K562 (cell line): Measurements from ENCODE around the gene CRADD. TPM values are rescaled to one million over a fixed set of nuclear protein-coding genes. Genes with fewer than 3 reads are reported as not detected.

ENCODE experiments used
- ATAC-seq: fragments of 200-7000 bp; cut with Tn5 transposase; 3 replicates; pipeline ENCODE4 v1.9.1; 2020; ENCODE audit warnings: moderate library complexity
- BruUV-seq: library from RNA; stranded (reverse); fragments of 400-500 nt; replicated peaks from 2 replicates; lab custom pipeline; 2021; lab: Mats Ljungman, UMichigan
- CTCF ChIA-PET: fragments of 300-600 bp; formaldehyde crosslinking; extraction: SDS; loops from one replicate; lab custom pipeline; 2021; ENCODE audit warnings: low intra/inter-chr PET ratio; lab: Yijun Ruan, JAX
- POLR2A ChIA-PET: fragments of 300-600, 350-650 bp; sonication (Branson Sonifier 250); formaldehyde crosslinking; extraction: SDS; loops from one replicate; lab custom pipeline; 2021; ENCODE audit warnings: antibody characterized with exemption, inconsistent platforms; lab: Yijun Ruan, JAX
- DNase-seq, 4 experiments: peaks; one replicate each; pipeline versions ENCODE4 v3.0.0 to v3.0.0-alpha.2; 2011 to 2018; ENCODE audit warnings: low spot score in 3 of 4, mixed read lengths in 3 of 4; ENCODE audit errors: extremely low read depth in 1 of 4
- FAIRE-seq: peaks from 2 replicates; lab custom pipeline; 2011; peaks lifted over from hg19 to GRCh38; lab: Jason Lieb, UNC
- H2AFZ ChIP-seq: 2 replicates; pipeline ENCODE4 v1.6.0; 2011; ENCODE audit warnings: low read depth, low read length, control low read depth, inconsistent platforms
- H3K27ac ChIP-seq: fragments of 200-600 bp; 3 replicates; pipeline ENCODE4 v1.8.0; 2011; ENCODE audit warnings: low read depth, mild to moderate bottlenecking, control low read depth, inconsistent platforms, low read length, moderate library complexity, mixed read lengths; ENCODE audit errors: extremely low read depth
- H3K27me3 ChIP-seq, 2 experiments: fragments of 300-600 bp in 1 of 2; 2 replicates in 1 of 2; 3 replicates in 1 of 2; pipeline versions ENCODE4 v1.6.0 to v1.8.0; 2011; ENCODE audit warnings: inconsistent platforms in 2 of 2, low read length in 2 of 2, mild to moderate bottlenecking in 1 of 2, mixed read lengths in 1 of 2, moderate library complexity in 1 of 2; ENCODE audit not compliant: control insufficient read depth in 2 of 2, insufficient read depth in 2 of 2
- H3K36me3 ChIP-seq: fragments of 300-600 bp; 3 replicates; pipeline ENCODE4 v1.8.0; 2011; ENCODE audit warnings: mild to moderate bottlenecking, low read length, inconsistent platforms; ENCODE audit not compliant: control insufficient read depth, insufficient read depth
- H3K4me1 ChIP-seq, 2 experiments: fragments of 200-600 bp in 1 of 2; replicated peaks in 1 of 2; 2 replicates in 1 of 2; 3 replicates in 1 of 2; pipeline versions ENCODE4 v1.5.1 to v1.8.0; 2011; ENCODE audit warnings: inconsistent platforms in 2 of 2, low read length in 2 of 2, mild to moderate bottlenecking in 1 of 2, mixed read lengths in 1 of 2, moderate library complexity in 1 of 2; ENCODE audit not compliant: control insufficient read depth in 2 of 2, insufficient read depth in 2 of 2
- H3K4me2 ChIP-seq: 2 replicates; pipeline ENCODE4 v1.6.1; 2011; ENCODE audit warnings: low read length, control low read depth, inconsistent platforms, mixed read lengths; ENCODE audit not compliant: insufficient read depth
- H3K4me3 ChIP-seq: fragments of 200-600 bp; sonication (generic), shearing (Covaris generic); 2 replicates; pipeline ENCODE4 v1.5.1; 2016; ENCODE audit warnings: control low read depth, inconsistent platforms
- H3K79me2 ChIP-seq: fragments of 200-600 bp; 3 replicates; pipeline ENCODE4 v1.8.0; 2011; ENCODE audit warnings: low read length, inconsistent platforms; ENCODE audit not compliant: control insufficient read depth, insufficient read depth
- H3K9ac ChIP-seq, 2 experiments: 2 replicates each; pipeline versions ENCODE4 v1.6.0 to v1.6.1; 2011; ENCODE audit warnings: low read depth in 2 of 2, low read length in 2 of 2, control low read depth in 1 of 2, inconsistent platforms in 1 of 2, mild to moderate bottlenecking in 1 of 2, mixed read lengths in 1 of 2; ENCODE audit not compliant: insufficient read depth in 1 of 2
- H3K9me1 ChIP-seq: one replicate; pipeline ENCODE4 v1.6.0; 2011; ENCODE audit warnings: inconsistent platforms, mild to moderate bottlenecking, low read length, moderate library complexity; ENCODE audit not compliant: control insufficient read depth, insufficient read depth
- H3K9me3 ChIP-seq: replicated peaks from 2 replicates; pipeline ENCODE4 v1.5.1; 2011; ENCODE audit warnings: low read depth, low read length, inconsistent platforms; ENCODE audit not compliant: control insufficient read depth, insufficient read depth
- H4K20me1 ChIP-seq: replicated peaks from 2 replicates; pipeline ENCODE4 v1.6.1; 2011; ENCODE audit warnings: low read length, inconsistent platforms, mixed read lengths; ENCODE audit not compliant: control insufficient read depth, insufficient read depth
- ADNP ChIP-seq: fragments of 200-800 bp; sonication (Bioruptor generic); IDR thresholded peaks from 2 replicates; pipeline ENCODE4 v1.6.1; 2016; ENCODE audit warnings: missing genetic modification characterization, missing compliant biosample characterization
- AFF1 ChIP-seq, 2 experiments: fragments of 450-650 bp; IDR thresholded peaks; 2 replicates each; pipeline ENCODE4 v1.6.1; 2018; ENCODE audit warnings: mild to moderate bottlenecking in 2 of 2, low read depth in 1 of 2; ENCODE audit not compliant: partially characterized antibody in 2 of 2
- CBX8 ChIP-seq: fragments of 200-600 bp; sonication (generic); IDR thresholded peaks from 2 replicates; pipeline ENCODE4 v1.6.1; 2012; ENCODE audit warnings: borderline replicate concordance, mixed run types, low read depth, mild to moderate bottlenecking, moderate library complexity, mixed read lengths, low read length, control low read depth, inconsistent platforms; ENCODE audit not compliant: poor library complexity, severe bottlenecking; ENCODE audit errors: extremely low read depth
- HEY1 ChIP-seq: fragments of 250-450 bp; sonication (Bioruptor Pico); IDR thresholded peaks from 2 replicates; pipeline ENCODE4 v1.5.0; 2020; ENCODE audit warnings: mild to moderate bottlenecking, moderate library complexity, borderline replicate concordance
- KLF10 ChIP-seq: fragments of 250-450 bp; sonication (Bioruptor Pico); IDR thresholded peaks from 2 replicates; pipeline ENCODE4 v1.6.1; 2021; ENCODE audit warnings: matching md5 sums
- MED1 ChIP-seq: sonication (generic); formaldehyde crosslinking; IDR thresholded peaks from 2 replicates; pipeline ENCODE4 v1.8.1; 2023; ENCODE audit warnings: missing genetic modification reagents, borderline replicate concordance
- PHTF2 ChIP-seq: fragments of 250-450 bp; sonication (Bioruptor Pico); IDR thresholded peaks from 2 replicates; pipeline ENCODE4 v1.5.0; 2021; ENCODE audit warnings: mild to moderate bottlenecking
- PML ChIP-seq: IDR thresholded peaks from 2 replicates; pipeline ENCODE4 v1.6.1; 2012; ENCODE audit warnings: low read length, inconsistent platforms
- SMAD2 ChIP-seq: fragments of 150-350 bp; IDR thresholded peaks from 2 replicates; pipeline ENCODE4 v1.6.1; 2014; ENCODE audit warnings: low read depth, mild to moderate bottlenecking, low read length
- TCF7L2 ChIP-seq: fragments of 150-350 bp; IDR thresholded peaks from 2 replicates; pipeline ENCODE4 v1.6.1; 2016; ENCODE audit warnings: low read depth, mild to moderate bottlenecking, low read length, moderate library complexity
- ZFP91 ChIP-seq: sonication (generic); formaldehyde crosslinking; IDR thresholded peaks from 2 replicates; pipeline ENCODE4 v1.8.0; 2022; ENCODE audit warnings: mild to moderate bottlenecking, missing genetic modification reagents
- WGBS: fragments of 100-300 bp; shearing (Covaris generic); methylation state at CpG from one replicate; pipeline ENCODE4 v1.1.6; 2016; ENCODE audit warnings: low coverage, mixed read lengths; ENCODE audit not compliant: insufficient coverage; ENCODE audit errors: missing lambda C conversion rate; 5-methylcytosine and 5-hydroxymethylcytosine counted together
- in situ Hi-C: fragments of 300-500 bp; cut with MboI; formaldehyde crosslinking; loops from 4 replicates; pipeline ENCODE4 v1.15.0; 2018; ENCODE audit warnings: inconsistent platforms, mixed read lengths
- intact Hi-C: fragments of 100-400 bp; cut with micrococcal nuclease; formaldehyde crosslinking; loops from 2 replicates; pipeline ENCODE4 v1.14.2; 2022
- polyA plus RNA-seq, 8 experiments: library from polyadenylated mRNA; depleted of rRNA in 4 of 8; stranded (reverse) in 5 of 8; unstranded in 3 of 8; fragments of >200 nt; fragmentation: Nextera tagmentation in 2 of 8; fragmentation: Illumina TruSeq in 1 of 8; extraction: Ambion mirVana in 2 of 8; extraction: Trizol in 1 of 8; gene quantifications; 2 replicates each; pipeline versions ENCODE4 v1.2.1 to v1.2.3, GENCODE V29; 2011 to 2014; ENCODE audit warnings: inconsistent platforms in 1 of 8, missing spikeins in 1 of 8
- total RNA-seq, 7 experiments: library from RNA; depleted of rRNA in 6 of 7; stranded (reverse); fragments of >200 nt in 6 of 7; fragmentation: Illumina TruSeq in 2 of 7; extraction: Trizol in 2 of 7; gene quantifications; 2 replicates each; pipeline versions ENCODE4 v1.2.1 to v1.2.3, GENCODE V29; 2011 to 2021; ENCODE audit warnings: low replicate concordance in 1 of 7
- TF ChIP-seq, protein P1 (sequence below): fragments of 450-650 bp; conservative IDR thresholded peaks from 2 replicates; pipeline ENCODE4 v1.6.1; 2016; ENCODE audit warnings: missing genetic modification characterization, low read depth, mild to moderate bottlenecking, control low read depth, missing compliant biosample characterization

Gene CRADD
- total and polyA plus RNA-seq, 9 of the 15 experiments (the other 6 are each of a cell fraction or from before 2014, with no cell fraction given), result 20.5 to 41.1 (median 25.9) TPM

DNA sequence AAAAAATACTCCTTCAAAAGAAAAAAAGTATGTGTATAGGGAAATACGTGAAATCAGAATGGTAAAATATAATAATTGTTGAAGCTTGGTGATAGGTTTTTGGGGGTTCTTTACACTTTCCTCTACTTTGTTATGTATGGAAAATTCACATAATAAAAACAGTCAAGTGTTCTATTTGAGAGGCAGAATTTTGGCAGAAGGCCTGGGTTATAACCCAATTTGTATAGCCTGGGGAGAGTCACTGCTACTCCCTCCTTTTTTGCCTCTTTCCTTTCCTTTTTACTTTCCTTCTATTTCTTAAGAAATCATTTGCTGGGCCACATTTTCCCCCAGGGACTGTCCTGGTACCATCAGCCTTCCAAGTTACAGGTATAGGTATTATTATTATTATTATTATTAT lies 105.7 kb downstream of the CRADD start:
- H3K27me3 ChIP-seq, result no peaks in the 10 kb centered on the region
- no peak for FAIRE-seq
- no peak overlapping the region for H3K4me3 ChIP-seq
- H3K79me2 ChIP-seq, result peaks cover 24% of the 10 kb centered on the region
- H3K9ac ChIP-seq, result no peak overlapping the region
- H3K27ac ChIP-seq, result no peak overlapping the region
- H3K4me2 ChIP-seq, result no peak overlapping the region
- H3K9me3 ChIP-seq, result no peaks in the 10 kb centered on the region
- intact Hi-C loops (no loop called here), in situ Hi-C loops (no loop called here)
- no peak for ATAC-seq
- H4K20me1 ChIP-seq, result no peaks in the 10 kb centered on the region
- no TSS peak for BruUV-seq
- ChIA-PET CTCF (no interaction called here), POLR2A (interaction anchor here (1.4 kb wide), 1 partner anchor 45 kb away, joined by 4 read pairs; no protein-coding TSS in a partner anchor)
- TF ChIP-seq ZFP91 (CRISPR knock-in tag) (no peak), AFF1 (IDR thresholded peaks at IDR 0.05; ENCODE audit: low read depth in 1 of 2, partially characterized antibody in 2 of 2) (no peak), ADNP (tag) (no peak), TCF7L2 (no peak), HEY1 (CRISPR knock-in tag) (no peak), SMAD2 (no peak), PML (no peak), MED1 (no peak), PHTF2 (CRISPR knock-in tag) (no peak), CBX8 (no peak), KLF10 (CRISPR knock-in tag) (no peak)
- TF ChIP-seq, protein P1, sequence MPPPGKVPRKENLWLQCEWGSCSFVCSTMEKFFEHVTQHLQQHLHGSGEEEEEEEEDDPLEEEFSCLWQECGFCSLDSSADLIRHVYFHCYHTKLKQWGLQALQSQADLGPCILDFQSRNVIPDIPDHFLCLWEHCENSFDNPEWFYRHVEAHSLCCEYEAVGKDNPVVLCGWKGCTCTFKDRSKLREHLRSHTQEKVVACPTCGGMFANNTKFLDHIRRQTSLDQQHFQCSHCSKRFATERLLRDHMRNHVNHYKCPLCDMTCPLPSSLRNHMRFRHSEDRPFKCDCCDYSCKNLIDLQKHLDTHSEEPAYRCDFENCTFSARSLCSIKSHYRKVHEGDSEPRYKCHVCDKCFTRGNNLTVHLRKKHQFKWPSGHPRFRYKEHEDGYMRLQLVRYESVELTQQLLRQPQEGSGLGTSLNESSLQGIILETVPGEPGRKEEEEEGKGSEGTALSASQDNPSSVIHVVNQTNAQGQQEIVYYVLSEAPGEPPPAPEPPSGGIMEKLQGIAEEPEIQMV (tag), result no peak
- no peak for DNase-seq
- H3K36me3 ChIP-seq, result peaks cover 9% of the 10 kb centered on the region
- no peak overlapping the region for H2AFZ ChIP-seq
- H3K4me1 ChIP-seq, result peaks cover 6 to 29% of the 10 kb centered on the region in 2 experiments; a peak in 4 of 5 replicates
- H3K9me1 ChIP-seq, result no peaks in the 10 kb centered on the region
- 91% methylated on average over 1 of the region's 1 CpG for WGBS
